ENCODE data around the gene PPFIBP2.

DNA sequence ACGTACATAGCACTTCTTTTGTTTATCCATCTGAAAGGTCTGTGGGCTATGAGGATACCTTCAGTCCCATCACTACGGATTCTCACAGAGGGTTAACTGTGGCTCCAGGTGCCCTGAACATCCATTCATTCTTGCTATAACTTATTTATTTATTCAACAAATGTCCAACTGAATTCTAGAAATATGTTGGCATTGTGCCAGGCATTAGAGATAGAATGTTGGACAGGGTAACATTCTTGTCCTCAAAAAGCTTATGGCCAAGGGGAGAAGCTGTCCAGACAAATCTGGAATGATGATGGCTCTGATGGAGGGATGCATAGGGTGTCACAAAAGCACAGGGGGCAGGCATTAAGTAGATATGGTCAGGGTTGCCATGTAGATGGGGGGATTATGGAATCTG, 20.1 kb upstream of the PPFIBP2 start:
- TF ChIP-seq, protein P1, sequence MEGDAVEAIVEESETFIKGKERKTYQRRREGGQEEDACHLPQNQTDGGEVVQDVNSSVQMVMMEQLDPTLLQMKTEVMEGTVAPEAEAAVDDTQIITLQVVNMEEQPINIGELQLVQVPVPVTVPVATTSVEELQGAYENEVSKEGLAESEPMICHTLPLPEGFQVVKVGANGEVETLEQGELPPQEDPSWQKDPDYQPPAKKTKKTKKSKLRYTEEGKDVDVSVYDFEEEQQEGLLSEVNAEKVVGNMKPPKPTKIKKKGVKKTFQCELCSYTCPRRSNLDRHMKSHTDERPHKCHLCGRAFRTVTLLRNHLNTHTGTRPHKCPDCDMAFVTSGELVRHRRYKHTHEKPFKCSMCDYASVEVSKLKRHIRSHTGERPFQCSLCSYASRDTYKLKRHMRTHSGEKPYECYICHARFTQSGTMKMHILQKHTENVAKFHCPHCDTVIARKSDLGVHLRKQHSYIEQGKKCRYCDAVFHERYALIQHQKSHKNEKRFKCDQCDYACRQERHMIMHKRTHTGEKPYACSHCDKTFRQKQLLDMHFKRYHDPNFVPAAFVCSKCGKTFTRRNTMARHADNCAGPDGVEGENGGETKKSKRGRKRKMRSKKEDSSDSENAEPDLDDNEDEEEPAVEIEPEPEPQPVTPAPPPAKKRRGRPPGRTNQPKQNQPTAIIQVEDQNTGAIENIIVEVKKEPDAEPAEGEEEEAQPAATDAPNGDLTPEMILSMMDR (IDR thresholded peaks at IDR 0.05 in 2 of 3, conservative IDR thresholded peaks at IDR 0.05 in 1 of 3; ENCODE audit: borderline replicate concordance in 1 of 3, insufficient read depth in 1 of 3, low read depth in 2 of 3, low read length in 2 of 3) = no peak
- TF ChIP-seq, protein P2, sequence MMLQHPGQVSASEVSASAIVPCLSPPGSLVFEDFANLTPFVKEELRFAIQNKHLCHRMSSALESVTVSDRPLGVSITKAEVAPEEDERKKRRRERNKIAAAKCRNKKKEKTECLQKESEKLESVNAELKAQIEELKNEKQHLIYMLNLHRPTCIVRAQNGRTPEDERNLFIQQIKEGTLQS (IDR thresholded peaks at IDR 0.05) = no peak
- TF ChIP-seq ZFX (IDR thresholded peaks at IDR 0.05) = no peak
- no peak for TF ChIP-seq POLR2A (IDR thresholded peaks at IDR 0.05; ENCODE audit: borderline replicate concordance, extremely low read depth, insufficient read depth, insufficient read length)
- TF ChIP-seq, protein P3, sequence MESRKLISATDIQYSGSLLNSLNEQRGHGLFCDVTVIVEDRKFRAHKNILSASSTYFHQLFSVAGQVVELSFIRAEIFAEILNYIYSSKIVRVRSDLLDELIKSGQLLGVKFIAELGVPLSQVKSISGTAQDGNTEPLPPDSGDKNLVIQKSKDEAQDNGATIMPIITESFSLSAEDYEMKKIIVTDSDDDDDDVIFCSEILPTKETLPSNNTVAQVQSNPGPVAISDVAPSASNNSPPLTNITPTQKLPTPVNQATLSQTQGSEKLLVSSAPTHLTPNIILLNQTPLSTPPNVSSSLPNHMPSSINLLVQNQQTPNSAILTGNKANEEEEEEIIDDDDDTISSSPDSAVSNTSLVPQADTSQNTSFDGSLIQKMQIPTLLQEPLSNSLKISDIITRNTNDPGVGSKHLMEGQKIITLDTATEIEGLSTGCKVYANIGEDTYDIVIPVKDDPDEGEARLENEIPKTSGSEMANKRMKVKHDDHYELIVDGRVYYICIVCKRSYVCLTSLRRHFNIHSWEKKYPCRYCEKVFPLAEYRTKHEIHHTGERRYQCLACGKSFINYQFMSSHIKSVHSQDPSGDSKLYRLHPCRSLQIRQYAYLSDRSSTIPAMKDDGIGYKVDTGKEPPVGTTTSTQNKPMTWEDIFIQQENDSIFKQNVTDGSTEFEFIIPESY (IDR thresholded peaks at IDR 0.05; ENCODE audit: extremely low read depth, insufficient replicate concordance, low read length) = no peak

Measured in HCT116 (cell line).